ENCODE results near the gene LMBR1. TPM values are rescaled to one million over a fixed set of nuclear protein-coding genes. Genes with fewer than 3 reads are reported as not detected.

LMBR1 gene
- total and polyA plus RNA-seq, 2 of the 4 experiments (the other 2 are of a cell fraction) = 11.9 to 19.9 TPM

- peaks cover 20 to 23% of the 10 kb centered on the region in 2 experiments for H3K79me1 ChIP-seq (ENCODE audit: low read depth in 1 of 2, low read length in 2 of 2)
- ATAC-seq (ENCODE audit: low read depth) = no peak
- H4K20me1 ChIP-seq (ENCODE audit: insufficient read depth, low read length) = 0 out of 2 replicates have a peak, but pooled peaks cover 7% of the 10 kb centered on the region
- CTCF ChIA-PET = interaction anchor here (1.0 kb wide), 1 partner anchor 11 kb away, joined by 3 read pairs; no protein-coding TSS in a partner anchor
- H3K27me3 ChIP-seq (ENCODE audit: control insufficient read depth, insufficient read depth, low read length) = no peaks in the 10 kb centered on the region
- H3K56ac ChIP-seq (ENCODE audit: extremely low read depth, insufficient read depth, low read length) = no peak overlapping the region
- no peak overlapping the region for H4K5ac ChIP-seq (ENCODE audit: low read depth, low read length)
- H4K91ac ChIP-seq (ENCODE audit: insufficient read depth, low read depth, low read length) = no peak overlapping the region
- no peak overlapping the region for H2BK5ac ChIP-seq (ENCODE audit: low read depth, low read length, poor library complexity, severe bottlenecking)
- H3K23ac ChIP-seq (ENCODE audit: low read depth, low read length) = no peak overlapping the region; the same call in 1 of the 2 replicates
- H3K36me3 ChIP-seq (ENCODE audit: control insufficient read depth, insufficient read depth, low read length) = no peaks in the 10 kb centered on the region
- no peak overlapping the region for H4K8ac ChIP-seq (ENCODE audit: low read depth in 2 of 2, low read length in 2 of 2)
- H2AFZ ChIP-seq (replicated peaks; ENCODE audit: low read length, poor library complexity) = no peak overlapping the region
- no peak for DNase-seq
- in situ Hi-C loops (cut with MboI; ENCODE audit: low sequenced_read_pairs) = no loop called here
- H3K4me3 ChIP-seq (ENCODE audit: insufficient read depth, low read depth, low read length) = no peak overlapping the region
- H3K14ac ChIP-seq (replicated peaks; ENCODE audit: low read depth, low read length) = no peak overlapping the region
- no peak overlapping the region for H3K9ac ChIP-seq (ENCODE audit: low read depth, low read length)
- H2BK20ac ChIP-seq (ENCODE audit: low read depth, low read length) = no peak overlapping the region
- H2BK15ac ChIP-seq (ENCODE audit: low read depth, low read length) = no peak overlapping the region
- H3K4me1 ChIP-seq (ENCODE audit: control insufficient read depth, insufficient read depth, low read length) = peaks cover 7% of the 10 kb centered on the region
- H2AK9ac ChIP-seq (replicated peaks; ENCODE audit: low read depth, low read length, poor library complexity) = no peak overlapping the region
- H3K4me2 ChIP-seq (ENCODE audit: low read depth, low read length) = no peak overlapping the region
- TF ChIP-seq RFX5 (IDR thresholded peaks at IDR 0.05; ENCODE audit: low read depth, low read length) (no peak), NFE2L2 (IDR thresholded peaks at IDR 0.05; ENCODE audit: low read depth, low read length) (no peak), CTCF (conservative IDR thresholded peaks at IDR 0.05; ENCODE audit: low read depth, low read length) (no peak), RAD21 (IDR thresholded peaks at IDR 0.05; ENCODE audit: low read length) (no peak), BHLHE40 (IDR thresholded peaks at IDR 0.05; ENCODE audit: low read depth, low read length) (no peak), MAZ (IDR thresholded peaks at IDR 0.05; ENCODE audit: borderline replicate concordance, low read depth, low read length) (no peak), FOS (IDR thresholded peaks at IDR 0.05; ENCODE audit: low read depth, low read length) (no peak), USF2 (IDR thresholded peaks at IDR 0.05; ENCODE audit: low read depth, low read length) (no peak), POLR2A (IDR thresholded peaks at IDR 0.05; ENCODE audit: low read depth, low read length) (no peak), MAFK (IDR thresholded peaks at IDR 0.05; ENCODE audit: low read depth, low read length) (no peak), CHD1 (IDR thresholded peaks at IDR 0.05; ENCODE audit: low read depth, low read length) (no peak), RCOR1 (IDR thresholded peaks at IDR 0.05; ENCODE audit: insufficient replicate concordance, low read length) (no peak), MXI1 (IDR thresholded peaks at IDR 0.05; ENCODE audit: borderline replicate concordance, low read depth, low read length) (no peak), SMC3 (IDR thresholded peaks at IDR 0.05; ENCODE audit: low read depth, low read length) (no peak), CEBPB (IDR thresholded peaks at IDR 0.05; ENCODE audit: low read depth, low read length) (no peak)
- TF ChIP-seq, protein P1, sequence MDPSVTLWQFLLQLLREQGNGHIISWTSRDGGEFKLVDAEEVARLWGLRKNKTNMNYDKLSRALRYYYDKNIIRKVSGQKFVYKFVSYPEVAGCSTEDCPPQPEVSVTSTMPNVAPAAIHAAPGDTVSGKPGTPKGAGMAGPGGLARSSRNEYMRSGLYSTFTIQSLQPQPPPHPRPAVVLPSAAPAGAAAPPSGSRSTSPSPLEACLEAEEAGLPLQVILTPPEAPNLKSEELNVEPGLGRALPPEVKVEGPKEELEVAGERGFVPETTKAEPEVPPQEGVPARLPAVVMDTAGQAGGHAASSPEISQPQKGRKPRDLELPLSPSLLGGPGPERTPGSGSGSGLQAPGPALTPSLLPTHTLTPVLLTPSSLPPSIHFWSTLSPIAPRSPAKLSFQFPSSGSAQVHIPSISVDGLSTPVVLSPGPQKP (IDR thresholded peaks at IDR 0.05; ENCODE audit: borderline replicate concordance, low read depth, low read length) = no peak
- H3K9me1 ChIP-seq (ENCODE audit: insufficient read depth, low read length) = peaks cover 6% of the 10 kb centered on the region; the same call in 1 of the 2 replicates
- H3K4ac ChIP-seq (ENCODE audit: low read depth, low read length) = no peak overlapping the region
- no peak overlapping the region for H2AK5ac ChIP-seq (ENCODE audit: low read depth, low read length)
- H3K18ac ChIP-seq (ENCODE audit: low read depth, low read length) = no peak overlapping the region
- H2BK120ac ChIP-seq (ENCODE audit: low read depth, low read length) = no peak overlapping the region
- intact Hi-C loops (cut with micrococcal nuclease) = no loop called here
- no peak overlapping the region for H3K27ac ChIP-seq (ENCODE audit: insufficient read depth, low read length)
- dilution Hi-C loops (cut with HindIII; ENCODE audit: low sequenced_read_pairs, unreplicated experiment) = no loop called here
- POLR2A ChIA-PET (ENCODE audit: unreplicated experiment) = no interaction called here
- BruUV-seq (replicated peaks) = no TSS peak
- H3K9me3 ChIP-seq (ENCODE audit: control insufficient read depth, insufficient read depth, low read length) = no peaks in the 10 kb centered on the region
- WGBS, 2 experiments (ENCODE audit: extremely low coverage in 2 of 2, insufficient read length in 1 of 2) = no CpG with 5 or more reads among the region's 2 CpGs
These were observed 49.8 kb downstream of the LMBR1 start for GRCh38 chr7:156843157-156843556.

All from IMR-90 (cell line).